A549 (cell line): ENCODE measurements around the gene SPRYD3. TPM values are rescaled to one million over a fixed set of nuclear protein-coding genes. Genes with fewer than 3 reads are reported as not detected.

Experiments used
- ATAC-seq, 2 experiments: fragments of 200-7000 bp in 1 of 2; fragments of >200 bp in 1 of 2; cut with Nextera tagmentation in 1 of 2; cut with Tn5 transposase in 1 of 2; 3 replicates each; pipeline versions ENCODE4 v1.8.0 to v1.9.1; 2018 to 2020; ENCODE audit warnings: mild to moderate bottlenecking in 1 of 2, moderate library complexity in 1 of 2
- CTCF ChIA-PET: fragments of 300-600 bp; sonication (Branson Sonifier 250); formaldehyde crosslinking; extraction: SDS; loops from one replicate; lab custom pipeline; 2021; ENCODE audit warnings: antibody characterized with exemption, inconsistent platforms; lab: Yijun Ruan, JAX
- POLR2A ChIA-PET: fragments of 350-600 bp; formaldehyde crosslinking; extraction: SDS; loops from one replicate; lab custom pipeline; 2021; ENCODE audit warnings: antibody characterized with exemption, inconsistent platforms; lab: Yijun Ruan, JAX
- DNase-seq, 2 experiments: peaks; one replicate each; pipeline versions ENCODE4 v3.0.0 to v3.0.0-alpha.2; 2011 to 2016; ENCODE audit warnings: low read depth in 1 of 2, low spot score in 1 of 2
- FAIRE-seq: peaks from 2 replicates; lab custom pipeline; 2011; peaks lifted over from hg19 to GRCh38; lab: Jason Lieb, UNC
- H3K27ac ChIP-seq, 2 experiments: fragments of >200 bp; sonication (Bioruptor Twin); formaldehyde crosslinking; 3 replicates each; pipeline ENCODE4 v1.5.1; 2016 to 2017
- H3K4me1 ChIP-seq: fragments of >200 bp; sonication (Bioruptor Twin); formaldehyde crosslinking; 3 replicates; pipeline ENCODE4 v1.6.1; 2016
- H3K4me2 ChIP-seq: fragments of >200 bp; sonication (Bioruptor Twin); formaldehyde crosslinking; 3 replicates; pipeline ENCODE4 v1.6.1; 2016
- H3K4me3 ChIP-seq: fragments of >200 bp; sonication (Bioruptor Twin); formaldehyde crosslinking; 3 replicates; pipeline ENCODE4 v1.5.1; 2016
- H3K9me3 ChIP-seq: fragments of >200 bp; sonication (Bioruptor Twin); formaldehyde crosslinking; 3 replicates; pipeline ENCODE4 v1.6.1; 2016
- EP300 ChIP-seq, 2 experiments: fragments of >200 bp; sonication (Bioruptor Twin); formaldehyde crosslinking; IDR thresholded peaks; 2 replicates in 1 of 2; 3 replicates in 1 of 2; pipeline ENCODE4 v1.6.1; 2016 to 2017
- FOSL2 ChIP-seq, 2 experiments: fragments of 450-650 bp in 1 of 2; fragments of >200 bp in 1 of 2; sonication (Bioruptor Twin) in 1 of 2; formaldehyde crosslinking; IDR thresholded peaks; 2 replicates each; pipeline versions ENCODE4 v1.5.0 to v1.6.1; 2016 to 2020; ENCODE audit warnings: mild to moderate bottlenecking in 1 of 2, moderate library complexity in 1 of 2
- GATA3 ChIP-seq: IDR thresholded peaks from 2 replicates; pipeline ENCODE4 v1.6.1; 2012; ENCODE audit warnings: borderline replicate concordance
- HEYL ChIP-seq: fragments of 250-450 bp; sonication (Bioruptor Pico); IDR thresholded peaks from 2 replicates; pipeline ENCODE4 v1.8.0; 2021; ENCODE audit warnings: mild to moderate bottlenecking, moderate library complexity
- HOXB13 ChIP-seq: fragments of 250-450 bp; sonication (Bioruptor Pico); IDR thresholded peaks from 2 replicates; pipeline ENCODE4 v1.5.0; 2020; ENCODE audit warnings: low read depth, mild to moderate bottlenecking, moderate library complexity
- KDM5A ChIP-seq: fragments of 200-600 bp; sonication (generic); IDR thresholded peaks from 2 replicates; pipeline ENCODE4 v1.6.1; 2016; ENCODE audit warnings: antibody characterized with exemption, mild to moderate bottlenecking
- MAZ ChIP-seq: fragments of 150-350 bp; IDR thresholded peaks from 2 replicates; pipeline ENCODE4 v1.6.1; 2014; ENCODE audit warnings: antibody characterized with exemption, low read depth, low read length, borderline replicate concordance
- PHF8 ChIP-seq: fragments of 200-600 bp; sonication (generic); IDR thresholded peaks from 2 replicates; pipeline ENCODE4 v1.6.1; 2016; ENCODE audit warnings: low read depth, mild to moderate bottlenecking, antibody characterized with exemption, moderate library complexity, borderline replicate concordance
- RAD21 ChIP-seq, 2 experiments: fragments of >200 bp in 1 of 2; sonication (Bioruptor Twin) in 1 of 2; formaldehyde crosslinking in 1 of 2; IDR thresholded peaks in 1 of 2; conservative IDR thresholded peaks in 1 of 2; 2 replicates in 1 of 2; 3 replicates in 1 of 2; pipeline ENCODE4 v1.6.1; 2012 to 2018; ENCODE audit warnings: inconsistent platforms in 1 of 2
- RCOR1 ChIP-seq: fragments of 150-350 bp; IDR thresholded peaks from 2 replicates; pipeline ENCODE4 v1.6.1; 2014; ENCODE audit warnings: antibody characterized with exemption, low read length, low read depth
- RFX5 ChIP-seq: fragments of 450-650 bp; IDR thresholded peaks from 2 replicates; pipeline ENCODE4 v1.7.1; 2014; ENCODE audit warnings: antibody characterized with exemption, mild to moderate bottlenecking, moderate library complexity
- TP53 ChIP-seq: fragments of 250-450 bp; sonication (Bioruptor Pico); IDR thresholded peaks from 2 replicates; pipeline ENCODE4 v1.5.0; 2021; ENCODE audit warnings: mild to moderate bottlenecking, moderate library complexity
- ZFP36 ChIP-seq: fragments of 450-650 bp; IDR thresholded peaks from 2 replicates; pipeline ENCODE4 v1.6.1; 2014; ENCODE audit warnings: borderline replicate concordance; ENCODE audit not compliant: partially characterized antibody
- ZSCAN20 ChIP-seq: fragments of 250-450 bp; sonication (Bioruptor Pico); IDR thresholded peaks from 2 replicates; pipeline ENCODE4 v1.8.0; 2022; ENCODE audit warnings: mild to moderate bottlenecking, moderate library complexity
- WGBS: methylation state at CpG from one replicate; pipeline ENCODE4 v1.1.6; 2017; ENCODE audit errors: missing lambda C conversion rate; 5-methylcytosine and 5-hydroxymethylcytosine counted together
- polyA plus RNA-seq, 4 experiments: library from polyadenylated mRNA; depleted of rRNA in 3 of 4; stranded (reverse); fragments of >200 nt; fragmentation: RNase III in 1 of 4; extraction: RNeasy Plus Mini Kit Qiagen cat#74134 plus additional on column Dnase treatment in 1 of 4; gene quantifications; 2 replicates in 3 of 4; 3 replicates in 1 of 4; pipeline ENCODE4 v1.2.3, GENCODE V29; 2011 to 2017
- TF ChIP-seq, protein P1 (sequence below): fragments of 250-450 bp; sonication (Bioruptor Pico); IDR thresholded peaks from 2 replicates; pipeline ENCODE4 v1.5.0; 2021; ENCODE audit warnings: mild to moderate bottlenecking, moderate library complexity, borderline replicate concordance
- TF ChIP-seq, protein P2 (sequence below): fragments of 200-600 bp; sonication (generic); IDR thresholded peaks from 2 replicates; pipeline ENCODE4 v1.6.1; 2016; ENCODE audit warnings: antibody characterized with exemption, mild to moderate bottlenecking, moderate library complexity
- TF ChIP-seq, protein P3 (sequence below): IDR thresholded peaks from 2 replicates; pipeline ENCODE4 v1.6.1; 2012; ENCODE audit warnings: low read depth, borderline replicate concordance

Gene SPRYD3
- polyA plus RNA-seq, 2 of the 4 experiments (the other 2 are of a cell fraction), result 17.3 to 26.8 TPM

DNA sequence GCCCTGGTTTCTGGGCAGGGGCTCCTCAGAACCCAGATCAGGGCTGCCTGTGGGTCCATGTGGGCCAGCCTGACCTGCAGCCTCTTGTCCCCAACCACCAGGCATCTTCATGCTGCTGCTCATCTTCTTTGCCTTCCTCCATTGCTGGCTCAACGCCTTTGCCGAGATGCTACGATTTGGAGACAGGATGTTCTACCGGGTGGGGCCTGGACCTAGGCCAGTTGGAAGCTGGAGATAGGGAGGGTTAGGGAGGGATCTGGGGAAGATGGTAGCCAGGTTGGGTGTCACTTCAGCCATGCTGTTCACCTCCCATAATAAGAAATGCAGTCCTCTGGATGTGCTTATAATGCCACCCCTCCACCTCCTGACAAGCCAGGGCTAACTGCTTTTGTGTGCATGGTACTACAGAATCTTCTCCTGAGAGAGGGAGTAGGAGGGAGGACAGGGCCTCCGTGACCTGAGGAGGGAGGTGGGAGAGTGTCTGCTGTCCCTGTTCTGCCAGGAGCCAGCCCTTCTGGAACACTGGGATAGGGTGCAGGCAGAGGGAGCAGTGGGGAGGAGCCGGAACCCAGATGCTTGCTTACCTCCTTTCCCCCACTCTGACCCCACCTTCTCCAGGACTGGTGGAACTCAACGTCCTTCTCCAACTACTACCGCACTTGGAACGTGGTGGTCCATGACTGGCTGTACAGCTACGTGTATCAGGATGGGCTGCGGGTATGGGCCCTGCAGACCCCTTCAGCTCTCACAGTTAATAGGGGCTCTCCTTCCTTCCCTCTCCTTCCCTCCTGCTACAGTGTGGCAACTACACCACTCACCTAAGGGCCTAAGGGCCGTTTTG lies 41.7 kb upstream of the SPRYD3 start:
- ChIA-PET POLR2A (no interaction called here), CTCF (interaction anchor here (0.7 to 2.0 kb wide), 4 partner anchors 10 to 55 kb away, joined by 3 to 8 read pairs (median 4); no protein-coding TSS in a partner anchor)
- no peak overlapping the region for H3K4me3 ChIP-seq
- no peaks in the 10 kb centered on the region for H3K9me3 ChIP-seq
- ATAC-seq (peak in 1 of 2 experiments; percentile 25; a peak in 2 of 6 replicates), DNase-seq (no peak), FAIRE-seq (no peak)
- 82% methylated on average over 12 of the region's 12 CpGs for WGBS
- H3K27ac ChIP-seq, result no peak overlapping the region
- no peak for TF ChIP-seq HEYL (CRISPR knock-in tag)
- no peak for TF ChIP-seq HOXB13
- no peak overlapping the region for H3K4me2 ChIP-seq
- peaks cover 11% of the 10 kb centered on the region; the same call in 2 of the 3 replicates for H3K4me1 ChIP-seq

DNA sequence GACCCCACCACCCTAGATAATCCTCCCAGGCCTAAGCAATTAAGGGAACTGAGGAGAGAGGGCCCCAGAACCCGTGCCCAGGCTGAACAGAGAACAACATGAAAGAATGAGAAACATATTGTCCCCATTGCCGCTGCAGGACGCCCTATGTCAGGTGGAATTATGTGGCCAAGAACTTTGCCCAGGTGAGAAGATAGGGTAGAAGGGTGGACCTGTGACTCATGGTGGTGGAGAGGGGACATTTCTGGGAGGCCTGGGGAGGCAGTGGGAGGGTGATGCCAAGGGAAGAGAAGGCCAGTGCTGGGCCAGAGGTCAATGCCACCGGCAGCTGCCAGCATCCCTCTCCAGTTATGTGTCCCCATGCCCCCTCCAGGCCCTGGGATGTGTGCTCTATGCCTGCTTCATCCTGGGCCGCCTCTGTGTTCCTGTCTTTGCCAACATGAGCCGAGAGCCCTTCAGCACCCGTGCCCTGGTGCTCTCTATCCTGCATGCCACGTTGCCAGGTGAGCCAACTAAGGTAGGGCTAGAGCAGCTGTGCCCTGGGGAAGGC lies 39.6 kb upstream of the SPRYD3 start:
- no peak overlapping the region for H3K27ac ChIP-seq
- DNase-seq (no peak), ATAC-seq (no peak), FAIRE-seq (no peak)
- TF ChIP-seq TP53 (CRISPR knock-in tag) (no peak), RAD21 (conservative IDR thresholded peaks at IDR 0.05 in 1 of 2, IDR thresholded peaks at IDR 0.05 in 1 of 2) (no peak)
- WGBS, result 54% methylated on average over 7 of the region's 8 CpGs
- no peak overlapping the region for H3K4me2 ChIP-seq
- H3K4me3 ChIP-seq, result no peak overlapping the region
- peaks cover 8% of the 10 kb centered on the region; the same call in 2 of the 3 replicates for H3K4me1 ChIP-seq
- ChIA-PET POLR2A (no interaction called here), CTCF (interaction anchor here (0.9 to 2.0 kb wide), 4 partner anchors 12 to 53 kb away, joined by 3 to 8 read pairs (median 4); partner anchors contain the start of gene IGFBP6)
- H3K9me3 ChIP-seq, result no peaks in the 10 kb centered on the region

DNA sequence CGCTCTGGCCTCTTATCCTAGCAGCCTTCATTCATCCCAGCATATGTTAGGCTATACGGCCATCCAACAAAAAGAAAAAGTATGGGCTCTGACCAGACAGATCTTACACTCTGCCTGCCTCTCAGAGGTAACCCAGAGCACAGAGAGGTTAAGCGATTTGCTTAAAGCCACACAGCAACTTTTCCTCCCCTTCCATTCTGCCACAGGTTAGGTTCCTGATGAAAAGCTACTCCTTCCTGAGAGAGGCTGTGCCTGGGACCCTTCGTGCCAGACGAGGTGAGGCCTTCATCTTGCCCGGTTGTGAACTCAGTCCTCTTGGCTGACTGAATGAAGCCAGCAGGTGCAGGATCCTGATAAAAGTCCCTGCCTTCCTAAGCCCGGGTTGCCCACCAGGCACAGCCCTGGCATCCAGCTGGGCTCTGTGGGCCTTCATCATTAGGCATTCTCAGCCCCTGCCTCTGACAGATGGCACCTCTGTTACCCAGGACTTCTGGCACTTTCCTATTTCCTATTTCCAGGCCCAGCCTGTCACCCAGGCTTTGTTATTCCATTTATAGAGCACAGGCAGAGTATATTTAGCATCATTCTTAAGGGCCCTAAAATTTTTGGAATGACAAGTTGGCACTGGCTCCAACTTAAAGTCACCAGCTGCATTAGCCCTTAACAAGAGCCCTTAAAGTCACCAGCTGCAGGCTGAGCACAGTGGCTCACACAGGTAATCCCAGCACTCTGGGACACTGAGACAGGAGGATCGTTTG lies 36.9 kb upstream of the SPRYD3 start:
- no peaks in the 10 kb centered on the region for H3K9me3 ChIP-seq
- POLR2A ChIA-PET, result no interaction called here

DNA sequence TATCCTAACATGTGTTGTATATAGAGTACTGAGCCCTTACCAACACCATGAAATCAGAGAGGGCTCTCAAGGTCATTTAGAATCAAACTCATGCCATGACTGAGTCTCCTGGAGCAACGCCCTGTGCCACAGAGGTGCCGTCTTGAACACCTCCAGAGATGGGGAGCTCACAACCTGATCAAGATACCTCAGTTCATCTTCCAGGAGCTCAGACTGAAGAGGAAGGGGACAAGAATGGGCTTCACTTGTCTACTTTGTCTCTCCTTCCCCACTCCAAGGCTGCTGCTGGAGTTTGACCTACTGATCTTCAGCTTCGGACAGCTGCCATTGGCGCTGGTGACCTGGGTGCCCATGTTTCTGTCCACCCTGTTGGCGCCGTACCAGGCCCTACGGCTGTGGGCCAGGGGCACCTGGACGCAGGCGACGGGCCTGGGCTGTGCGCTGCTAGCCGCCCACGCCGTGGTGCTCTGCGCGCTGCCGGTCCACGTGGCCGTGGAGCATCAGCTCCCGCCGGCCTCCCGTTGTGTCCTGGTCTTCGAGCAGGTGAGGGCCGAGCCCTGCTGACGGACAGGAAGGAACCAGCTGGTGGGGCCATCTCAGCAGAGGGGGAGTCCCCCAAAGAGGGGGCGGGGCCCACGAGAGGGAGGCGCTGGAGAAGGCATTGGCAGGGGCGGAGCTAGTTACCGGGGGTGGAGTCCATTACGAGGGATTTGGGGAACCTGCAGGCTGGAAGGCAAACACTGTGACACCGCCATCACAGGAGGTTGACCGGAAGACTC lies 36.1 kb upstream of the SPRYD3 start:
- H3K4me2 ChIP-seq, result no peak overlapping the region
- ATAC-seq (peak in 1 of 2 experiments; percentile 16; a peak in 2 of 6 replicates), DNase-seq (no peak), FAIRE-seq (no peak)
- 91% methylated on average over 28 of the region's 33 CpGs for WGBS
- no peak overlapping the region for H3K4me3 ChIP-seq
- no peak overlapping the region for H3K27ac ChIP-seq
- POLR2A ChIA-PET, result no interaction called here
- CTCF ChIA-PET, result interaction anchor here (1.0 to 3.7 kb wide), 2 partner anchors 14 to 149 kb away, joined by 3 to 24 read pairs; partner anchors contain the start of gene SOAT2
- H3K4me1 ChIP-seq, result no peaks in the 10 kb centered on the region
- no peaks in the 10 kb centered on the region for H3K9me3 ChIP-seq
- TF ChIP-seq GATA3 (no peak), KDM5A (no peak), PHF8 (no peak), TP53 (CRISPR knock-in tag) (no peak), EP300 (IDR thresholded peaks at IDR 0.05) (no peak), ZSCAN20 (CRISPR knock-in tag) (no peak), MAZ (no peak), RFX5 (no peak), RAD21 (conservative IDR thresholded peaks at IDR 0.05 in 1 of 2, IDR thresholded peaks at IDR 0.05 in 1 of 2) (no peak), FOSL2 (IDR thresholded peaks at IDR 0.05) (no peak), FOSL2 (CRISPR knock-in tag; IDR thresholded peaks at IDR 0.05) (no peak), RCOR1 (no peak)
- TF ChIP-seq, protein P1, sequence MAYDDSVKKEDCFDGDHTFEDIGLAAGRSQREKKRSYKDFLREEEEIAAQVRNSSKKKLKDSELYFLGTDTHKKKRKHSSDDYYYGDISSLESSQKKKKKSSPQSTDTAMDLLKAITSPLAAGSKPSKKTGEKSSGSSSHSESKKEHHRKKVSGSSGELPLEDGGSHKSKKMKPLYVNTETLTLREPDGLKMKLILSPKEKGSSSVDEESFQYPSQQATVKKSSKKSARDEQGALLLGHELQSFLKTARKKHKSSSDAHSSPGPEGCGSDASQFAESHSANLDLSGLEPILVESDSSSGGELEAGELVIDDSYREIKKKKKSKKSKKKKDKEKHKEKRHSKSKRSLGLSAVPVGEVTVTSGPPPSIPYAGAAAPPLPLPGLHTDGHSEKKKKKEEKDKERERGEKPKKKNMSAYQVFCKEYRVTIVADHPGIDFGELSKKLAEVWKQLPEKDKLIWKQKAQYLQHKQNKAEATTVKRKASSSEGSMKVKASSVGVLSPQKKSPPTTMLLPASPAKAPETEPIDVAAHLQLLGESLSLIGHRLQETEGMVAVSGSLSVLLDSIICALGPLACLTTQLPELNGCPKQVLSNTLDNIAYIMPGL (CRISPR knock-in tag), result no peak
- TF ChIP-seq, protein P2, sequence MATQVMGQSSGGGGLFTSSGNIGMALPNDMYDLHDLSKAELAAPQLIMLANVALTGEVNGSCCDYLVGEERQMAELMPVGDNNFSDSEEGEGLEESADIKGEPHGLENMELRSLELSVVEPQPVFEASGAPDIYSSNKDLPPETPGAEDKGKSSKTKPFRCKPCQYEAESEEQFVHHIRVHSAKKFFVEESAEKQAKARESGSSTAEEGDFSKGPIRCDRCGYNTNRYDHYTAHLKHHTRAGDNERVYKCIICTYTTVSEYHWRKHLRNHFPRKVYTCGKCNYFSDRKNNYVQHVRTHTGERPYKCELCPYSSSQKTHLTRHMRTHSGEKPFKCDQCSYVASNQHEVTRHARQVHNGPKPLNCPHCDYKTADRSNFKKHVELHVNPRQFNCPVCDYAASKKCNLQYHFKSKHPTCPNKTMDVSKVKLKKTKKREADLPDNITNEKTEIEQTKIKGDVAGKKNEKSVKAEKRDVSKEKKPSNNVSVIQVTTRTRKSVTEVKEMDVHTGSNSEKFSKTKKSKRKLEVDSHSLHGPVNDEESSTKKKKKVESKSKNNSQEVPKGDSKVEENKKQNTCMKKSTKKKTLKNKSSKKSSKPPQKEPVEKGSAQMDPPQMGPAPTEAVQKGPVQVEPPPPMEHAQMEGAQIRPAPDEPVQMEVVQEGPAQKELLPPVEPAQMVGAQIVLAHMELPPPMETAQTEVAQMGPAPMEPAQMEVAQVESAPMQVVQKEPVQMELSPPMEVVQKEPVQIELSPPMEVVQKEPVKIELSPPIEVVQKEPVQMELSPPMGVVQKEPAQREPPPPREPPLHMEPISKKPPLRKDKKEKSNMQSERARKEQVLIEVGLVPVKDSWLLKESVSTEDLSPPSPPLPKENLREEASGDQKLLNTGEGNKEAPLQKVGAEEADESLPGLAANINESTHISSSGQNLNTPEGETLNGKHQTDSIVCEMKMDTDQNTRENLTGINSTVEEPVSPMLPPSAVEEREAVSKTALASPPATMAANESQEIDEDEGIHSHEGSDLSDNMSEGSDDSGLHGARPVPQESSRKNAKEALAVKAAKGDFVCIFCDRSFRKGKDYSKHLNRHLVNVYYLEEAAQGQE, result no peak
- TF ChIP-seq, protein P3, sequence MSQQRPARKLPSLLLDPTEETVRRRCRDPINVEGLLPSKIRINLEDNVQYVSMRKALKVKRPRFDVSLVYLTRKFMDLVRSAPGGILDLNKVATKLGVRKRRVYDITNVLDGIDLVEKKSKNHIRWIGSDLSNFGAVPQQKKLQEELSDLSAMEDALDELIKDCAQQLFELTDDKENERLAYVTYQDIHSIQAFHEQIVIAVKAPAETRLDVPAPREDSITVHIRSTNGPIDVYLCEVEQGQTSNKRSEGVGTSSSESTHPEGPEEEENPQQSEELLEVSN, result no peak

More for the DNA sequence above, 36.9 kb upstream of the SPRYD3 start:
- WGBS, result 80% methylated on average over 8 of the region's 8 CpGs
- ATAC-seq, result no peak
- Histone ChIP-seq H3K4me1 (no peaks in the 10 kb centered on the region), H3K4me2 (no peak overlapping the region), H3K27ac (no peak overlapping the region), H3K4me3 (no peak overlapping the region)
- DNase-seq, result no peak
- TF ChIP-seq GATA3, result no peak
- TF ChIP-seq ZFP36, result peak; percentile 65
- FAIRE-seq, result no peak
- CTCF ChIA-PET, result interaction anchor here (1.1 to 3.7 kb wide), 2 partner anchors 14 to 23 kb away, joined by 5 to 24 read pairs; partner anchors contain the start of gene SOAT2
